MM.1S (cell line): ENCODE measurements around the gene XRCC3.

Source experiments
- DNase-seq: peaks from one replicate; pipeline ENCODE4 v3.0.0-alpha.2; 2015
- H2AFZ ChIP-seq: fragments of 300-600 bp; sonication (generic); 2 replicates; pipeline ENCODE4 v1.6.0; 2016; ENCODE audit warnings: antibody characterized with exemption, low read length
- H3F3A ChIP-seq: fragments of 300-600 bp; sonication (generic); 2 replicates; pipeline ENCODE4 v1.6.1; 2016; ENCODE audit warnings: mild to moderate bottlenecking, antibody characterized with exemption, low read length, moderate library complexity, mixed read lengths; ENCODE audit not compliant: insufficient read depth
- H3K27ac ChIP-seq: fragments of 300-600 bp; sonication (generic); 2 replicates; pipeline ENCODE4 v1.5.1; 2016; ENCODE audit warnings: mild to moderate bottlenecking, low read length
- H3K27me3 ChIP-seq: fragments of 300-600 bp; sonication (generic); replicated peaks from 2 replicates; pipeline ENCODE4 v1.6.0; 2016; ENCODE audit warnings: low read length; ENCODE audit not compliant: insufficient read depth
- H3K36me3 ChIP-seq: fragments of 300-600 bp; sonication (generic); replicated peaks from 2 replicates; pipeline ENCODE4 v1.6.1; 2016; ENCODE audit warnings: mild to moderate bottlenecking, low read length, mixed read lengths; ENCODE audit not compliant: insufficient read depth
- H3K4me1 ChIP-seq: fragments of 300-600 bp; sonication (generic); 2 replicates; pipeline ENCODE4 v1.6.1; 2016; ENCODE audit warnings: low read length, mixed read lengths
- H3K4me2 ChIP-seq: fragments of 300-600 bp; sonication (generic); 2 replicates; pipeline ENCODE4 v1.6.0; 2016; ENCODE audit warnings: low read depth, low read length
- H3K4me3 ChIP-seq: fragments of 300-600 bp; sonication (generic); 2 replicates; pipeline ENCODE4 v1.5.1; 2016; ENCODE audit warnings: low read length, mixed read lengths
- H3K79me2 ChIP-seq: fragments of 300-600 bp; sonication (generic); 2 replicates; pipeline ENCODE4 v1.6.1; 2016; ENCODE audit warnings: mixed run types, low read length, mixed read lengths
- H3K9ac ChIP-seq: fragments of 300-600 bp; sonication (generic); 2 replicates; pipeline ENCODE4 v1.6.1; 2016; ENCODE audit warnings: low read length, mixed read lengths
- H3K9me2 ChIP-seq: fragments of 300-600 bp; sonication (generic); replicated peaks from 2 replicates; pipeline ENCODE4 v1.6.1; 2016; ENCODE audit warnings: mild to moderate bottlenecking, low read length, mixed read lengths; ENCODE audit not compliant: insufficient read depth
- H3K9me3 ChIP-seq: fragments of 300-600 bp; sonication (generic); replicated peaks from 2 replicates; pipeline ENCODE4 v1.6.1; 2016; ENCODE audit warnings: mild to moderate bottlenecking, low read length, mixed read lengths; ENCODE audit not compliant: insufficient read depth
- H4K20me1 ChIP-seq: fragments of 300-600 bp; sonication (generic); 2 replicates; pipeline ENCODE4 v1.6.1; 2016; ENCODE audit warnings: mild to moderate bottlenecking, low read length, moderate library complexity, mixed read lengths; ENCODE audit not compliant: insufficient read depth
- EZH2 ChIP-seq: fragments of 300-600 bp; sonication (generic); optimal IDR thresholded peaks from 2 replicates; pipeline ENCODE3; 2017; ENCODE audit warnings: low read depth, mild to moderate bottlenecking, antibody characterized with exemption, low read length, mixed read lengths
- EZH2phosphoT487 ChIP-seq: fragments of 300-600 bp; sonication (generic); IDR thresholded peaks from 2 replicates; pipeline ENCODE4 v1.6.1; 2018; ENCODE audit warnings: antibody characterized with exemption, low read length
- TF ChIP-seq, protein P1 (sequence below): fragments of 300-600 bp; sonication (generic); IDR thresholded peaks from 2 replicates; pipeline ENCODE4 v1.5.1; 2016; ENCODE audit warnings: antibody characterized with exemption, low read length, mixed read lengths

Gene XRCC3

DNA sequence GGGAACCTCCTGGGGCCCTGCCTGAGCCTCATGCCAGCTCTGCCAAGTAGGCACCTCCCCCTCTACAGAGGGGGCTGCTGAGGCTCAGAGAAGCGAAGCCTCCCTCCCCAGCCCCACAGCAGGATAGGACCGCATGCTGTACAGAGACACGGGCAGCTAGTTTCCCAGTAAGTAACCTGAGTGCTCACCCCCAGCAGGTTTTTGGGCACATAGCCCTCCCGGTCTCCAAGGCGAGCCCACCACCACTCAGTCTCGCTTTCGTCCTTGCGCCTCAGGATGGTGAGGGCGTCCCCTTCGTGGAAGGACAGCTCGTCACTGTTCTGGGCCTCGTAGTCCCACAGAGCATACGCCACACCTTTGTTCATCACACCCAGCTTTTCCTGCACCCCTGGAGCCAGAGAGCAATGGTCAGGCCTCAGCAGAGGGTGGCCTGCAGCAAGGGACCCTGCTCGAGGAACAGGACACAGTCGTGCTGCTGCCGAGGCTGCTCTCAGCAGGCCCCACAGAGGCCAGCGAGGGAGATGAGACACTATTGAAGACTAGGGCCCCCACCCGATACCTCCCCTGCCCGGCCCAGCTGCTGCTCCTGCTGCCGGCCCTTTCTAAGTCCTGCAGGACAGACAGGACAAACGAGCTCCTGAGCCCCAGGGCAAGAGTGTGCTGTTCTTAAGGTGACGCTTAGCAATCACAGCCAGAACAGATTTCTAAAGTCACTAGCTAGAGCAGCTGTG is 20.7 kb upstream of the XRCC3 start:
- no peaks in the 10 kb centered on the region for H3K36me3 ChIP-seq
- no peaks in the 10 kb centered on the region for H3K4me1 ChIP-seq
- H3K4me2 ChIP-seq = no peak overlapping the region
- no peak overlapping the region for H3K9ac ChIP-seq
- H3K4me3 ChIP-seq = no peak overlapping the region
- H3K27me3 ChIP-seq = no peaks in the 10 kb centered on the region
- H3F3A ChIP-seq = no peaks in the 10 kb centered on the region
- H3K9me3 ChIP-seq = no peaks in the 10 kb centered on the region
- no peak for DNase-seq
- TF ChIP-seq EZH2phosphoT487 (no peak), EZH2 (no peak)
- TF ChIP-seq, protein P1, sequence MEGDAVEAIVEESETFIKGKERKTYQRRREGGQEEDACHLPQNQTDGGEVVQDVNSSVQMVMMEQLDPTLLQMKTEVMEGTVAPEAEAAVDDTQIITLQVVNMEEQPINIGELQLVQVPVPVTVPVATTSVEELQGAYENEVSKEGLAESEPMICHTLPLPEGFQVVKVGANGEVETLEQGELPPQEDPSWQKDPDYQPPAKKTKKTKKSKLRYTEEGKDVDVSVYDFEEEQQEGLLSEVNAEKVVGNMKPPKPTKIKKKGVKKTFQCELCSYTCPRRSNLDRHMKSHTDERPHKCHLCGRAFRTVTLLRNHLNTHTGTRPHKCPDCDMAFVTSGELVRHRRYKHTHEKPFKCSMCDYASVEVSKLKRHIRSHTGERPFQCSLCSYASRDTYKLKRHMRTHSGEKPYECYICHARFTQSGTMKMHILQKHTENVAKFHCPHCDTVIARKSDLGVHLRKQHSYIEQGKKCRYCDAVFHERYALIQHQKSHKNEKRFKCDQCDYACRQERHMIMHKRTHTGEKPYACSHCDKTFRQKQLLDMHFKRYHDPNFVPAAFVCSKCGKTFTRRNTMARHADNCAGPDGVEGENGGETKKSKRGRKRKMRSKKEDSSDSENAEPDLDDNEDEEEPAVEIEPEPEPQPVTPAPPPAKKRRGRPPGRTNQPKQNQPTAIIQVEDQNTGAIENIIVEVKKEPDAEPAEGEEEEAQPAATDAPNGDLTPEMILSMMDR = no peak
- no peaks in the 10 kb centered on the region for H3K79me2 ChIP-seq
- H4K20me1 ChIP-seq = no peaks in the 10 kb centered on the region
- no peaks in the 10 kb centered on the region for H3K9me2 ChIP-seq
- H2AFZ ChIP-seq = no peak overlapping the region
- no peak overlapping the region for H3K27ac ChIP-seq

DNA sequence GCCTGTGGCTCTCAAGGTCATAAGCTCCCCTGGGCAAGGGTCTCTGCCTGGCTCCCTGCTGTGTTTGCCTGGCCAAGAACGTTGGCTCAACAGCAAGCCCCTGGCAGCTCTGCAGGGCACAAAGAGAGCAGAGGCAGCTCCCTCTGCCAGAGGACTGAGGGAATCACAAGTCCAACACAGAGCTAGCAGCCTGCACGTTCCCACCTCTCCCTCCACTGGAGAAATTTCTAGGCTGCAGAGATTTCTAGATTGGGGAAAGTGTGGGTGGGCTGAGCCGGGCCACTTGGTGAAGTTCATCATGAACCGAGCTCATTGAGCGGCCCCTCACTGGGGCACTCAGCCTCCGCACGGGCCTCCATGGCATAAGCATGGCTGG is 20.2 kb upstream of the XRCC3 start:
- H3K4me3 ChIP-seq = no peak overlapping the region
- H3K9ac ChIP-seq = no peak overlapping the region
- H3K36me3 ChIP-seq = no peaks in the 10 kb centered on the region
- no peaks in the 10 kb centered on the region for H3K4me1 ChIP-seq
- TF ChIP-seq EZH2 = no peak
- TF ChIP-seq, protein P1 = no peak
- TF ChIP-seq EZH2phosphoT487 = no peak
- H3K9me2 ChIP-seq = no peaks in the 10 kb centered on the region
- no peaks in the 10 kb centered on the region for H3K79me2 ChIP-seq
- no peak for DNase-seq
- H3F3A ChIP-seq = no peaks in the 10 kb centered on the region
- H3K27ac ChIP-seq = no peak overlapping the region
- no peaks in the 10 kb centered on the region for H3K27me3 ChIP-seq
- H4K20me1 ChIP-seq = no peaks in the 10 kb centered on the region
- no peak overlapping the region for H3K4me2 ChIP-seq
- no peak overlapping the region for H2AFZ ChIP-seq
- H3K9me3 ChIP-seq = no peaks in the 10 kb centered on the region

DNA sequence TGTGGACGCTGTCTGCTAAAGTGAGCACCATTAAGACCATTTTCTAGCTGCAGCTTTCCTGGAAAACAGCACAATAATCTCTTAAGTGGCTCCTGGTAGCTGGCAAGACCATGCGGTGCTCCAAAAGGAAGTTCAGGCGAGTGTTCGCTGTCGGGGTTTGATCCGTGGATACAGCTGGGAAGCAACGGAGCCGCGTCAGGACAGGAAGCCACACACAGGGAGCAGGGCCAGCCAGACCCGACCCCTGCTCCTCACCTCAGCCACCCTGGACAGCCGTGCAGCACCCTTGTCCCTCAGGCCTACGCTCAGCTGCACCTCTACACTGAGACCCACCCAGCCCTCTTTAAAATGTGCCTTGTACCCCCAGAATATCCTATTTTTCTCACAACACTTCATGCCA is 19.8 kb upstream of the XRCC3 start:
- Histone ChIP-seq H3K27me3 (no peaks in the 10 kb centered on the region), H3K36me3 (no peaks in the 10 kb centered on the region), H3K79me2 (no peaks in the 10 kb centered on the region), H4K20me1 (no peaks in the 10 kb centered on the region), H3K9ac (no peak overlapping the region), H3K9me3 (no peaks in the 10 kb centered on the region), H3F3A (no peaks in the 10 kb centered on the region), H2AFZ (no peak overlapping the region), H3K4me3 (no peak overlapping the region), H3K4me2 (no peak overlapping the region), H3K9me2 (no peaks in the 10 kb centered on the region), H3K27ac (no peak overlapping the region), H3K4me1 (no peaks in the 10 kb centered on the region)
- TF ChIP-seq, protein P1 = no peak
- TF ChIP-seq EZH2phosphoT487 (no peak), EZH2 (no peak)
- DNase-seq = no peak
